HK-2 (cell line): ENCODE data around the gene ZBED1.
"Not testable (repeated sequence)": the region's sequence is repeated elsewhere in the genome, so short reads cannot be mapped to it uniquely, and the experiment has no call there.

Source experiments
- DNase-seq: peaks from one replicate; pipeline ENCODE4 v3.0.0-alpha.2; 2018; ENCODE audit not compliant: unreplicated experiment

Gene ZBED1

DNA sequence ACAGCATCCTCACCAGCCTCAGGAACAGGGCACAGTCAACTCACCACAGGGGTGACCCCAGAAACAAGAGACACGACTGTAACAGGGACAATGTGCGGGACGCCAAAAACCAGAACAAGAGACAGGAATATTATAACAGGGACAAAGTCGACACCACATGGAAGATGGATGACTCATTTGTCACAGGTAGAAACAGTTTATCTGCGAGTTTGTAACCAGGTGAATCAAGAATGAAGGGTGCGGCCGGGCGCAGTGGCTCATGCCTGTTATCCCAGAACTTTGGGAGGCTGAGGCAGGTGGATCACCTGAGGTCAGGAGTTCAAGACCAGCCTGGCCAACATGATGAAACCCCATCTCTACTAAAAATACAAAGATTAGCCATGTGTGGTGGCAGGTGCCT lies 44.7 kb downstream of the ZBED1 start:
- not testable (repeated sequence) for DNase-seq

DNA sequence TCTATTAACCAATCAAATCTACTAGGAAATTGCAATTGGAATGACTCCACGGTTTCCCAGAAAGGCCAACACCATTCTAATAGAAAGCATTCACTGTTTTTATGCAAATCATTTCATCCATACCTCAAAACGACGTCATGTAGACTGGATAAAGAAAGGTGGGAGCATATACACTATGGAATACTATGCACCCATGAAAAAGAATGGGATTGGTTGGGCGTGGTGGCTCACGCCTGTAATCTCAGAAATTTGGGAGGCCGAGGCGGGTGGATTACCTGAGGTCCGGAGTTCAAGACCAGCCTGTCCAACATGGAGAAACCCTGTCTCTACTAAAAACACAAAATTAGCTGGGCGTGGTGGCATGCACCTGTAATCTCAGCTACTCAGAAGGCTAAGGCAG lies 46.2 kb downstream of the ZBED1 start:
- not testable (repeated sequence) for DNase-seq

- no peak for DNase-seq
Observed at GRCh38 chrX:2452799-2453198, 48.0 kb downstream of the ZBED1 start.

DNA sequence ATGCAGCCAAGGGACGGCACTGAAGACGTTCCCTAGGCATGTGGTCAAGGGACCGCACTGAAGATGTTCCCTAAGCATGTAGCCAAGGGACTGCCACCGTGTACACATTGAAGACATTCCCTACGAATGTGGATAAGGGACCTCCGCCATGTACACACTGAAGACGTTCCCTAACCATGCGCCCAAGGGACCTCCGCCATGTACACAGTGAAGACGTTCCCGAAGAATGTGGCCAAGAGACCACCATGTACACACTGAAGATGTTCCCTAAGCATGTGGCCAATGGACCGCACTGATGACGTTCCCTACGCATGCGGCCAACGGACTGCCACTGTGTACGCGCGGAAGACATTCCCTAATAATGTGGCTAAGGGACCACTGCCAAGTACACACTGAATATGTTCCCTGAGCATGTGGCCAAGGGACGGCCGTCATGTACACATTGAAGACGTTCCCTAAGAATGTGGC lies 48.4 kb downstream of the ZBED1 start:
- no peak for DNase-seq

DNA sequence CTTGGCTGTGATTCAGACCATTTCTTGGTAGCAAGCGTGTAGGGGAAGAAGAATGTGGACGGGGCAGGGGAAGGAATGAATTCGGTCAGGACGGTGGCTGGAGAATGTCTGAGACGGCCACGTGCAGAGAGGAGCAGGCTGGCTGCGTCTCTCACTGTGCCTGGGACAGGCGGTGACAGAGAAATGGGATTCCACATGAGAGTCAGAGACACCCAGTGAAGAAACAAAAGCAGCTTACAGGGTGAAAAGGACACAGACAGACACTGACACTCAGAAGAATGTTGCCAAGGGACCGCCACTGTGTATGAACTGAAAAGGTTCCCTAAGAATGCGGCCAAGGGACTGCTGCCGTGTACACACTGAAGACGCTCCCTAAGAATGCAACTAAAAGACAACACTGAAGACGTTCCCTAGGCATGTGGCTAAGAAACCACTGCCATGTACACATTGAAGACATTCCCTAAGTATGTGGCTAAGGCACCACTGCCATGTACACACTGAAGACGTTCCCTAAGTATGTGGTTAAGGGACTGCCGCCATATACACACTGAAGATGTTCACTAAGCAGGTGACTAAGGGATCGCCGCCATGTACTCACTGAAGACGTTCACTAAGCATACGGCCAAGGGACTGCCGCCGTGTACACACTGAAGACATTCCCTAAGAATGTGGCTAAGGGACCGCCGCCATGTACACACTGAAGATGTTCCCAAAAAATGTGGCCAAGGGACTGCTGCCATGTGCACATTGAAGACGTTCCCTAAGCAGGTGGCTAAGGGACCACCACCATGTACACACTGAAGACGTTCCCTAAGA lies 49.1 kb downstream of the ZBED1 start:
- no peak for DNase-seq

- DNase-seq: no peak
Observed at GRCh38 chrX:2450681-2451080, 50.1 kb downstream of the ZBED1 start.

GRCh38 chrX:2449135-2449886 lies 51.5 kb downstream of the ZBED1 start:
- DNase-seq: no peak

DNA sequence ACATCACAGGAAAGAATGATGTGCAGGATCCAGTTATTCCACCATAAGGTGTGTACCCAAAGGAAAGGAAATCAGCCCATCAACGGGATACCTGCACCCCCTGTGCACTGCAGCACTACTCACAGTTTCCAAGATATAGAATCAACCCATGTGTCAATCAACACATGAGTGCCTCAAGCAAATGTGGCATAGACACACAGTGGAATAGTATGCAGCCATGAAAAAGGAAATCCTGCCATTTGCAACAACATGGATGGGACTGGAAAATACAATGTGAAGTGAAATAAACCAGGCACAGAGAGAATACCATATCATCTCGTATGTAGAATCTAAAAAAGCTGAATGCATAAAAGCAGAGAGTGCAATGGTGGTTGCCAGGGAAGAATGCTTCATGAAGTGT lies 53.3 kb downstream of the ZBED1 start:
- DNase-seq: no peak

DNA sequence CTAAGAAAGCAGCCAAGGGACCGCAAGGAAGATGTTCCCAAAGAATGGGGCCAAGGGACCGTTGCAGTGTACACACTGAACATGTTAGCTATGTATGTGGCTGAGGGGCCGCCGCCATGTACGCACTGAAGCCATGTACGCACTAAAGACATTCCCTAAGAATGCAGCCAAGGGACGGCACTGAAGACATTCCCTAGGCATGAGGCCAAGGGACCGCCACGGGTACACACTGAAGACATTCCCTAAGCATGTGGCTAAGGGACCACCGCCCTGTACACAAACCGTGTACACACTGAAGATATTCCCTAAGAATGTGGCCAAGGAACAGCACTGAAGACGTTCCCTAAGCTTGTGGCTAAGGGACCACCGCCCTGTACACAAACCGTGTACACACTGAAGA lies 54.0 kb downstream of the ZBED1 start:
- no peak for DNase-seq

DNA sequence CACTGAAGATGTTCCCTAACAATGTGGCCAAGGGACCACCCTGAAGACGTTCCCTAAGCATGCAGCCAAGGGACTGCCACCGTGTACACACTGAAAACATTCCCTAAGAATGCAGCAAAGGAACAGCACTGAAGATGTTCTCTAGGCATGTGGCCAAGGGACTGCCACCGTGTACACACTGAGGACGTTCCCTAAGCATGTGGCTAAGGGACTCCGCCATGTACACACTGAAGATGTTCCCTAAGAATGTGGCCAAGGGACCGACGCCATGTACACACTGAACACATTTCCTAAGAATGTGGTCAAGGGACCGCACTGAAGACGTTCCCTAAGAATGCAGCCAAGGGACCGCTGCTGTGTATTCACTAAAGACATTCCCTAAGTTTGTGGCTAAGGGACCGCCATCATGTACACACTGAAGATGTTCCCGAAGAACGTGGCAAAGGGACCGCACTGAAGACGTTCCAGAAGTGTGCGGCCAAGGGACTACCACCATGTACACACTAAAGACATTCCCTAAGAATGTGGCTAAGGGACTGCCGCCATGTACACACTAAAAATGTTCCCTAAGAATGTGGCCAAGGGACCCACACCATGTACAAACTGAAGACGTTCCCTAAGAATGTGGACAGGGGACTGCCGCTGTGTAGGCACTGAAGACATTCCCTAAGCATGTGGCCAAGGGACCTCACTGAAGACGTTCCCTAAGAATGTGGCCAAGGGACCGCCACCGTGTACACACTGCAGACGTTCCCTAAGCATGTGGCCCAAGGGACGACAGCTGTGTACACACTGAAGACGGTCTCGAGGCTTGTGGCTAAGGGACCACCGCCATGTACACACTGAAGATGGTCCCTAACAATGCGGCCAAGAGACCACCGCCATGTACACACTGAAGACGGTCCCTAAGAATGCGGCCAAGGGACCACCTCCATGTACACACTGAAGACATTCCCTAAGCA lies 54.8 kb downstream of the ZBED1 start:
- DNase-seq: no peak

GRCh38 chrX:2442694-2443093 lies 58.1 kb downstream of the ZBED1 start:
- DNase-seq: no peak

DNA sequence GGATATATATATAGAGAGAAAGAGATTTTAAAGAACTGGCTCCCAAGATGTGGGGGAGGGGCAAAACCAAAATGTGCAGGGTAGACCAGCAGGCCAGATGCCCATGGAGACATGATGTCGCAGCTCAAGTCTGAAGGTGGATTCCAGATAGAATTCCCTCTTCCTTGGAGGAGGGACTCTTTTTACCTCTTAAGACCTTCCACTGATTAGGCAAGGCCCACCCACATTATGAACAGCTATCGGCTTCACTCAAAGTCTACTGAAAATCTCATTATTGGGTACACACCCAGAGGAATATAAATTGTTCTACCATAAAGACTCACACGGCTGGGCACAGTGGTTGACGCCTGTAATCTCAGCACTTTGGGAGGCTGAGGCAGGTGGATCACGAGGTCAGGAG lies 59.3 kb downstream of the ZBED1 start:
- DNase-seq: no peak

- DNase-seq: no peak
Observed at GRCh38 chrX:2439613-2440012, 61.2 kb downstream of the ZBED1 start.
